B cell (primary cell): Measurements from ENCODE around the gene FLNA. TPM values are rescaled to one million over a fixed set of nuclear protein-coding genes. Genes with fewer than 3 reads are reported as not detected.

ENCODE experiments used
- ATAC-seq: fragments of 200-7000 bp; cut with Tn5 transposase; one replicate; pipeline ENCODE4 v1.10.0; 2021; ENCODE audit warnings: low read depth, mild to moderate bottlenecking, moderate number of reproducible peaks, moderate library complexity
- CTCF ChIA-PET: fragments of 350-600 bp; sonication (Branson Sonifier 250); formaldehyde crosslinking; loops from one replicate; lab custom pipeline; 2021; ENCODE audit warnings: antibody characterized with exemption, inconsistent platforms; lab: Charles Lee
- POLR2A ChIA-PET: fragments of 350-600 bp; sonication (Branson Sonifier 250); formaldehyde crosslinking; loops from one replicate; lab custom pipeline; 2021; ENCODE audit warnings: antibody characterized with exemption; lab: Charles Lee
- DNase-seq: peaks from one replicate; pipeline ENCODE4 v3.0.0; 2013
- H2AFZ ChIP-seq: 2 replicates; pipeline ENCODE4 v1.6.1; 2012; ENCODE audit warnings: mild to moderate bottlenecking, low read depth, low read length; ENCODE audit not compliant: insufficient read depth, poor library complexity, severe bottlenecking
- H3K27ac ChIP-seq, 2 donors: 1 replicate in 1 of 2; 2 replicates in 1 of 2; pipeline ENCODE4 v1.5.1; 2012 to 2013; ENCODE audit warnings: low read length in 2 of 2, mild to moderate bottlenecking in 2 of 2, moderate library complexity in 1 of 2
- H3K27me3 ChIP-seq, 4 experiments: fragments of 200-600 bp in 1 of 4; sonication (generic) in 1 of 4; replicated peaks in 1 of 4; 1 replicate in 2 of 4; 2 replicates in 2 of 4; pipeline versions ENCODE4 v1.6.1 to v1.7.0; 2013 to 2016; ENCODE audit warnings: low read length in 3 of 4, mild to moderate bottlenecking in 2 of 4, mixed read lengths in 1 of 4, moderate library complexity in 1 of 4; ENCODE audit not compliant: insufficient read depth in 4 of 4, control insufficient read depth in 3 of 4; ENCODE audit errors: control extremely low read depth in 1 of 4
- H3K36me3 ChIP-seq, 2 experiments: replicated peaks in 1 of 2; 1 replicate in 1 of 2; 2 replicates in 1 of 2; pipeline versions ENCODE4 v1.6.1 to v1.7.1; 2013; ENCODE audit warnings: low read length in 1 of 2; ENCODE audit not compliant: insufficient read depth in 2 of 2, control insufficient read depth in 1 of 2; ENCODE audit errors: control extremely low read depth in 1 of 2, extremely low read depth in 1 of 2
- H3K4me1 ChIP-seq, 2 donors: fragments of 200-600 bp in 1 of 2; sonication (generic) in 1 of 2; 1 replicate in 1 of 2; 2 replicates in 1 of 2; pipeline versions ENCODE4 v1.5.1 to v1.6.1; 2013 to 2017; ENCODE audit warnings: low read length in 2 of 2; ENCODE audit not compliant: control insufficient read depth in 2 of 2, insufficient read depth in 2 of 2
- H3K4me2 ChIP-seq: replicated peaks from 2 replicates; pipeline ENCODE3; 2012; ENCODE audit warnings: mild to moderate bottlenecking, low read depth, low read length; ENCODE audit not compliant: poor library complexity, severe bottlenecking
- H3K4me3 ChIP-seq, 5 experiments: fragments of 200-600 bp in 1 of 5; sonication (generic) in 1 of 5; 1 replicate in 3 of 5; 2 replicates in 2 of 5; pipeline versions ENCODE4 v1.5.1 to v1.7.0; 2011 to 2016; ENCODE audit warnings: low read length in 4 of 5, mild to moderate bottlenecking in 4 of 5, low read depth in 2 of 5, control low read depth in 1 of 5, moderate library complexity in 1 of 5; ENCODE audit not compliant: insufficient read depth in 1 of 5; ENCODE audit errors: control extremely low read depth in 1 of 5, extremely low read depth in 1 of 5
- H3K79me2 ChIP-seq: fragments of 200-600 bp; sonication (generic); one replicate; pipeline ENCODE4 v1.6.0; 2016; ENCODE audit warnings: low read length; ENCODE audit not compliant: control insufficient read depth, insufficient read depth
- H3K9ac ChIP-seq: fragments of 200-600 bp; sonication (generic); 2 replicates; pipeline ENCODE4 v1.6.1; 2017; ENCODE audit warnings: mild to moderate bottlenecking, low read length, moderate library complexity
- H3K9me3 ChIP-seq, 3 donors: one replicate each; pipeline versions ENCODE4 v1.6.1 to v1.7.1; 2013; ENCODE audit warnings: low read length in 2 of 3; ENCODE audit not compliant: control insufficient read depth in 2 of 3, insufficient read depth in 1 of 3; ENCODE audit errors: control extremely low read depth in 1 of 3
- H4K20me1 ChIP-seq: 2 replicates; pipeline ENCODE4 v1.6.0; 2012; ENCODE audit warnings: mild to moderate bottlenecking, low read length; ENCODE audit not compliant: insufficient read depth, control insufficient read depth, poor library complexity, severe bottlenecking
- H3K27ac Mint-ChIP-seq: one replicate; pipeline ENCODE4 v1.8.0; 2021; ENCODE audit warnings: mixed read lengths
- H3K27me3 Mint-ChIP-seq: one replicate; pipeline ENCODE4 v1.8.0; 2021; ENCODE audit warnings: mixed read lengths
- H3K4me1 Mint-ChIP-seq: one replicate; pipeline ENCODE4 v1.8.0; 2021; ENCODE audit warnings: mixed read lengths
- H3K4me3 Mint-ChIP-seq: one replicate; pipeline ENCODE4 v1.8.0; 2021; ENCODE audit warnings: mixed read lengths
- H3K9me3 Mint-ChIP-seq: one replicate; pipeline ENCODE4 v1.8.0; 2022; ENCODE audit warnings: mixed read lengths; ENCODE audit not compliant: insufficient read depth
- EZH2 ChIP-seq: IDR thresholded peaks from 2 replicates; pipeline ENCODE4 v1.6.1; 2012; ENCODE audit warnings: borderline replicate concordance, low read depth, mild to moderate bottlenecking, moderate library complexity, low read length; ENCODE audit not compliant: insufficient read depth, poor library complexity, severe bottlenecking
- WGBS: methylation state at CpG from one replicate; pipeline ENCODE4 v1.1.5; 2013; ENCODE audit warnings: missing lambda C conversion rate; ENCODE audit not compliant: insufficient coverage; 5-methylcytosine and 5-hydroxymethylcytosine counted together
- intact Hi-C: fragments of 100-400 bp; cut with micrococcal nuclease; formaldehyde crosslinking; loops from one replicate; pipeline ENCODE4 v1.10.0; 2022
- polyA plus RNA-seq: library from polyadenylated mRNA; depleted of rRNA; stranded (reverse); fragments of >200 nt; gene quantifications from 2 replicates; pipeline ENCODE4 v1.2.3, GENCODE V29; 2012
- total RNA-seq, 2 donors: library from RNA; stranded (reverse); fragments of 120-200 nt in 1 of 2; gene quantifications; 1 replicate in 1 of 2; 2 replicates in 1 of 2; pipeline versions ENCODE4 v1.2.3 to v1.2.4, GENCODE V29; 2013 to 2022
- TF ChIP-seq, protein P1 (sequence below): fragments of 200-600 bp; IDR thresholded peaks from one replicate; pipeline ENCODE4 v1.8.0; 2022; ENCODE audit warnings: antibody characterized with exemption, mild to moderate bottlenecking

The FLNA gene
- total and polyA plus RNA-seq, 2 donors (not counting 1 experiment from before 2014, with no cell fraction given), result 342 to 510 TPM

DNA sequence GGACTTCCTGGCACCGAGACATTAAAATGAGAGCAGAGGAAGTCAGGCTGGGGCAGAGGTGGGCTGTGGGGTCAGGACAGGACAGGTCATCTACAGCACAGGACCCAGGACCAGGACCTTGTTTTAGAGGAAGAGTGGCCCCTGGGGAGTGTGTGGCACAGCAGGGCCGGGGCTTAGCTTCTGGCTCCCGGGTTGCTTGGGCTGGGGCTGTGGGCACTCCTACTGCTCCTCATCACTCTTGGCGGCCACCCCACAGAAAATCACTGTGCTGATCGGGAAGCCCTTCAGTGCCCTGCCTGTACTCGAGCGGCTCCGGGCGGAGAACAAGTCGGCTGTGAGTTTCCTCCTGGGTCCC, 45.9 kb upstream of the FLNA start:
- intact Hi-C loops, result no loop called here
- Histone ChIP-seq H3K27me3 (no peaks in the 10 kb centered on the region), H3K9ac (no peak overlapping the region), H3K9me3 (no peaks in the 10 kb centered on the region), H3K27ac (no peak overlapping the region), H2AFZ (no peak overlapping the region), H3K4me3 (no peak overlapping the region), H3K79me2 (no peaks in the 10 kb centered on the region), H3K4me2 (no peak overlapping the region), H4K20me1 (no peaks in the 10 kb centered on the region), H3K4me1 (no peaks in the 10 kb centered on the region), H3K36me3 (peaks cover 0 to 3% of the 10 kb centered on the region in 2 experiments)
- POLR2A ChIA-PET, result no interaction called here
- no peak for TF ChIP-seq EZH2
- TF ChIP-seq, protein P1, sequence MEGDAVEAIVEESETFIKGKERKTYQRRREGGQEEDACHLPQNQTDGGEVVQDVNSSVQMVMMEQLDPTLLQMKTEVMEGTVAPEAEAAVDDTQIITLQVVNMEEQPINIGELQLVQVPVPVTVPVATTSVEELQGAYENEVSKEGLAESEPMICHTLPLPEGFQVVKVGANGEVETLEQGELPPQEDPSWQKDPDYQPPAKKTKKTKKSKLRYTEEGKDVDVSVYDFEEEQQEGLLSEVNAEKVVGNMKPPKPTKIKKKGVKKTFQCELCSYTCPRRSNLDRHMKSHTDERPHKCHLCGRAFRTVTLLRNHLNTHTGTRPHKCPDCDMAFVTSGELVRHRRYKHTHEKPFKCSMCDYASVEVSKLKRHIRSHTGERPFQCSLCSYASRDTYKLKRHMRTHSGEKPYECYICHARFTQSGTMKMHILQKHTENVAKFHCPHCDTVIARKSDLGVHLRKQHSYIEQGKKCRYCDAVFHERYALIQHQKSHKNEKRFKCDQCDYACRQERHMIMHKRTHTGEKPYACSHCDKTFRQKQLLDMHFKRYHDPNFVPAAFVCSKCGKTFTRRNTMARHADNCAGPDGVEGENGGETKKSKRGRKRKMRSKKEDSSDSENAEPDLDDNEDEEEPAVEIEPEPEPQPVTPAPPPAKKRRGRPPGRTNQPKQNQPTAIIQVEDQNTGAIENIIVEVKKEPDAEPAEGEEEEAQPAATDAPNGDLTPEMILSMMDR, result no peak
- ATAC-seq (no peak), DNase-seq (no peak)
- no peak overlapping the region for H3K4me3 Mint-ChIP-seq
- no peak overlapping the region for H3K27ac Mint-ChIP-seq
- CTCF ChIA-PET, result no interaction called here
- 100% methylated on average over 5 of the region's 10 CpGs for WGBS
- H3K27me3 Mint-ChIP-seq, result no peaks in the 10 kb centered on the region
- H3K4me1 Mint-ChIP-seq, result peaks cover 4% of the 10 kb centered on the region
- no peaks in the 10 kb centered on the region for H3K9me3 Mint-ChIP-seq

DNA sequence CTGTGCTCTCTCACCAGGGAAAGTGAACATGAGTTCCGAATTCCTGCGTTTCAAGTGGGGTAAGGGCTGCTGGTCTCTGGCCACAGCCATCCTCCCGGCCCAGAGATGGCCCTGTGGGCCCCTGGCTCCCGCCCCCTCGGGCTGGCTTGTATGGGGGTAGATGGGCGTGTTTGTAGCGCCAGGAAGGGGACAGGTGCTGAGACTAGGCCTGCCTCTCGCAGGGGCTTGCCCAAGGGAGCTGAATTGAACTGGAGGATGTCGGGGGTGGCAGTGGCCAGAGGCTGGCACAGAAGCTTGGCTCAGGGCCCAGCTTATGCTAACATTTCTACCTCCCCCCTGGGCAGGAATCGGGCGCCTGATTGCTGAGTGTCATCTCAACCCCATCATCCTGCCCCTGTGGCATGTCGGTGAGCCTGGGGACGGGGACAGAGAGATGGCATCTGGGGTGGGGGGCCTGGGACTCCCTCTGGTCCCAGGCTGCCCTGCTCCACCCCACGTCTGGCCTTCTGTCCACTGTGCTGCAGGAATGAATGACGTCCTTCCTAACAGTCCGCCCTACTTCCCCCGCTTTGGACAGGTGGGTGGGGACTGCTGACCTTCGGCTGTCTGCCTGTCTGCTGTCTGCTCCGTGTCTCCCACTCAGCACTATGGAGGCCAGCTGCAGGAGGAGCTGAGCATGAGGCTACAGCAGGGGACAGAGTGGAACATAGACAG, 45.4 kb upstream of the FLNA start:
- no peaks in the 10 kb centered on the region for H3K79me2 ChIP-seq
- H3K4me3 Mint-ChIP-seq, result no peak overlapping the region
- no peak overlapping the region for H2AFZ ChIP-seq
- peaks cover 0 to 3% of the 10 kb centered on the region in 2 experiments for H3K36me3 ChIP-seq
- H4K20me1 ChIP-seq, result no peaks in the 10 kb centered on the region
- no peaks in the 10 kb centered on the region for H3K9me3 ChIP-seq
- no peaks in the 10 kb centered on the region for H3K27me3 Mint-ChIP-seq
- no peaks in the 10 kb centered on the region for H3K27me3 ChIP-seq
- no peak overlapping the region for H3K9ac ChIP-seq
- POLR2A ChIA-PET, result no interaction called here
- no peaks in the 10 kb centered on the region for H3K4me1 ChIP-seq
- WGBS, result 95% methylated on average over 10 of the region's 19 CpGs
- H3K4me2 ChIP-seq, result no peak overlapping the region
- H3K27ac ChIP-seq, result no peak overlapping the region
- no peaks in the 10 kb centered on the region for H3K9me3 Mint-ChIP-seq
- DNase-seq, result no peak
- CTCF ChIA-PET, result no interaction called here
- no peak overlapping the region for H3K4me3 ChIP-seq
- no peak for TF ChIP-seq EZH2
- TF ChIP-seq, protein P1, result no peak
- intact Hi-C loops, result no loop called here
- H3K4me1 Mint-ChIP-seq, result peaks cover 4% of the 10 kb centered on the region
- ATAC-seq, result no peak
- H3K27ac Mint-ChIP-seq, result no peak overlapping the region
